Hypothalamus (tissue), 51 donors: ENCODE measurements around the gene SLC9A4.

Experiments
- DNase-seq, 51 donors: peaks; one replicate each; lab custom pipeline; 2025; lab: John Stamatoyannopoulos, UW

Gene SLC9A4

DNA sequence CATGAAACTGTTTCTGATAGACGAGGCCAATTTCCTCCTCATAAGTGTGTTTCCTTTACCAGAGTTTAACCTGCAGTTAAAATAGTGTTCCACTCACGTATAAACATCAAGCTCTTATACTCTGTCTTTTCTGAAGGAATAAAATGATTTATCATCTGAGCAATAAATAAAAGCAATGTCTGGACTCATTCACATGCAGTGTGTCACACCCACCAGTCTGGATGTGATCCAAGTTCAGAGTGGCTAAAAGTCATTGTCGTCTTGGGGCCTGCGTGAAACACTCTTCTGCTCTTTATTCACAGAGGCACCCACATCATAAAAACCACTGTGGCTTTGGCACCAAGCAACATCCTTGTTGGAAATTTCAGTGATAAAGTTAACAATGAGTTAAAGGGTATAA is 19.5 kb upstream of the SLC9A4 start:
- no peak for DNase-seq

DNA sequence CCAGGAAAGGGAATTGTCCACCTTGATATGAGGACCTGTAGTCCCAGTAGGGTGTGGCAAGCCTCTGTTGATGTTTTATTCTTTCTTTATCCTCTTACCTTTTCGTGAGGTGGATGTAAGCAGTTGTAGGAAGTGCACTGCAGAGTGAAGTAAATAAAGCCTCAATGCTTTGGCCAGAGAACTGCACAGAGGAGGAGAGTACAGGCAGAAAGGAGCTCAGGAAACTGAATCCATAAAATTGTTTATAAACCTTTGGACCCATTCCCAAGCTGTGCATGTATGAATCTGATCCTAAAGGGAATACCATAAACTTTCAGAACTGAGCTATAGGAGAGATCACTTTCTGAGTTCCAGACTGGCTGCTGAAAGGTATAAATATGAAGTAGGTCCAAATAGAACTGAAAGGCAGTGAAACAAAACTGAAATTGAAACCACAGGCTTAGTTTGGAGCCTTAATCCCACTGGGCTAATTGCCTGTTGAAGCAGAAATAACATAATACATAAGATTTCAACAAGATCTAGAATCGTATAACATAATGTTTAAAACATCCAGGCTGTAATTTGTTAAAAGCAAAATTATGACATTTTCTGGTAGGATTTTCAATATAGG is 17.9 kb upstream of the SLC9A4 start:
- no peak for DNase-seq

DNA sequence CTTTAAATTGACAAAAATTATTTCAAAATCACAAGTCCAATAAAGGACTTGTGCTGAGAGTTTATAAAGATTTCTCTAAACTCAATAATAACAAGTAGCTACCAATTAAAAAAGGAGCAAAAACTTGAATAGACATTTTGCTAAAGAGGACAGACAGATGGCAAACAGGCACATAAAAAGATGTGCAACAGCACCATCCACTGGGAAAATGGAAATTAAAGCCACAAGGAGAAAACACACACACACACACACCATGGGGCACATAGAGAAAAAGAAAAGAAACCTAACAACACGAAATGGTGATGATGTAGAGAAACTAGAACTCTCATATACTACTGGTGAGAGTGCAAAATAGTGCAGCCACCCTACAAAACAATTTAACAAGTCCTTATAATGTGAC is 12.6 kb upstream of the SLC9A4 start:
- no peak for DNase-seq

DNA sequence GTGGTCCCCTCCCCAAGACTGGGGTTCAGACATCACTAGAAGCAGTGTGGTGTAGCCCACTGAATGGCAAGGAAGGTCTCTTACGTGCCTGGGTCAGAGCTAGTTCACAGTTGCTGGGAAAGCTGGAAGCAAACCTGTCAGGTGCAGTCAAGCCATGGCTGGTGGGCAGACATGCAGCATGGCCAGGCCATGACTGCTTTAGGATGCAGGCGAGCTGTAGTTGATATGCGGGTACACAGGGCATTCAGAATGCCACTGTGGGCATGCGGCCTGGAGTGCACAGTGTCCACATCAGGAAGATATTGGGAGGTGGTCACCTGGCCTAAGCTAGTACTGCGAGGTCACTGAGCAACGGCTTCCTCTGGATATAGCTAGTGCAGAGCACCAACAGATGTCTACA is 11.8 kb upstream of the SLC9A4 start:
- no peak for DNase-seq

DNA sequence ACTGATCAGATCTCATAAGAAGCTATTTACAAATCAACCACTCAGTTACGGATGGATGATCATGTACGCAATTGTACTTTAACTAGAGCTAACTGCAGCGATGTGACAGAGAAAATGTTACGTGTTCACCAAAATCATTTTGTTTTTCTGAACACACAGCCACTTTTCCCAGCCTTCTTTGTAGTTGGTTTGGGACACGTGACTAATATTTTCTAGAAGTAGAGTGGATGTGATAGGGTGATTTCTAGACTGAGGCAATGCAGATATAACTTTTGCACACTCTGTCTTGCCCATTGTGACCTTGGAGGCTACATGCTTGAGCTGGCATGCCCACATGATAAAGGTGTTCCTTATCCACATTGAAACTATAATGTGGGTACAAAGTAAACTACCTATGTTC is 9.9 kb upstream of the SLC9A4 start:
- DNase-seq, result no peak

DNA sequence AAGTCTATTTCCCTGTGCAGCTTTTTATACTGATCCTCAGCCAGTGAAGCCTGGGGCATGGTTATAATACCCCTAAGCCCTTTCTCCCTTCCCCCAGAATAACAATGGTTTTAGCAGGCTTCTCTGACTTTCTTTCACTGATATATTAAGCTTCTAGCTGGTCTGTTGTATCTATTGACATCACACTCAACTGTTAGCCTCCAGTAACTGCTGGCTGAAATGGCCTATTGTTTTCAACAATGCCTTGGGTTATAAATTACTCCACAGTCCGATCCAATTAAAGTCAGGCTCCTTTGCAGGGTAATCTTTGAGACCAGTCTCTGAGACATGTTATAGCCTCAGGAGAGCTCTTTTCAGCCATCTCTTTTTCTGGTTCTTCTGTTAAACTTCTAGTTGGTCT is 2.9 kb upstream of the SLC9A4 start:
- no peak for DNase-seq

DNA sequence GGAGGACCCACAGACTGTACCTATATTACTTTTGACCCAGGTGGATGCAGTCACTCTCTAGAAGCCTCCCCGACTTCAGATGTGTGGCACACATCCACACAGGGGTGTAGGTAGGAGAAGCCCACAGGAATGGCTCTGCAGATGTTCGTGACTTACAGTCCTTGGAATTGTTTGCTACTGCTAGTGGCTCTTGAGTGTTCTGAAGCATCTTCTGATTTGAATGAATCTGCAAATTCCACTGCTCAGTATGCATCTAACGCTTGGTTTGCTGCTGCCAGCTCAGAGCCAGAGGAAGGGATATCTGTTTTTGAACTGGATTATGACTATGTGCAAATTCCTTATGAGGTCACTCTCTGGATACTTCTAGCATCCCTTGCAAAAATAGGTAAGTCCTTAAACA is 605 bp downstream of the SLC9A4 start:
- no peak for DNase-seq

DNA sequence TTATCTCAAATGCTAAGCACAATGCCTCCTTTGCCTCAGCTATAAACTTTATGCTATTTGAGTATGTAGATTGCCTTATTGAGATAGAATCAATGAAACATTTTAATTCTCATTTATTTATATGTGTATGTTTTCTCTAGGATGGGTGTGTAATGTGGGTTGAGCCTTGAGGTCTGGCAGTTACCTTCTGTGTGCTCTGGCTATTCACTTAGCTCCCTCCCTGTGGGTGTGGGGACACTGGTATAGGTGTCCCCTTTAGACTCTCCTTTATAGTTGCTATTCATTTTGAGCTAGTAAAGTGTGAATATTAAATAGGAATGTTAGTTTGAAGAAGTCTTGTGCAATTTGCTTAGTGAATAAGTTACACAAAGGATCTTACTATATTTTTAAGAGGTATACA is 1.8 kb downstream of the SLC9A4 start:
- DNase-seq, result no peak

DNA sequence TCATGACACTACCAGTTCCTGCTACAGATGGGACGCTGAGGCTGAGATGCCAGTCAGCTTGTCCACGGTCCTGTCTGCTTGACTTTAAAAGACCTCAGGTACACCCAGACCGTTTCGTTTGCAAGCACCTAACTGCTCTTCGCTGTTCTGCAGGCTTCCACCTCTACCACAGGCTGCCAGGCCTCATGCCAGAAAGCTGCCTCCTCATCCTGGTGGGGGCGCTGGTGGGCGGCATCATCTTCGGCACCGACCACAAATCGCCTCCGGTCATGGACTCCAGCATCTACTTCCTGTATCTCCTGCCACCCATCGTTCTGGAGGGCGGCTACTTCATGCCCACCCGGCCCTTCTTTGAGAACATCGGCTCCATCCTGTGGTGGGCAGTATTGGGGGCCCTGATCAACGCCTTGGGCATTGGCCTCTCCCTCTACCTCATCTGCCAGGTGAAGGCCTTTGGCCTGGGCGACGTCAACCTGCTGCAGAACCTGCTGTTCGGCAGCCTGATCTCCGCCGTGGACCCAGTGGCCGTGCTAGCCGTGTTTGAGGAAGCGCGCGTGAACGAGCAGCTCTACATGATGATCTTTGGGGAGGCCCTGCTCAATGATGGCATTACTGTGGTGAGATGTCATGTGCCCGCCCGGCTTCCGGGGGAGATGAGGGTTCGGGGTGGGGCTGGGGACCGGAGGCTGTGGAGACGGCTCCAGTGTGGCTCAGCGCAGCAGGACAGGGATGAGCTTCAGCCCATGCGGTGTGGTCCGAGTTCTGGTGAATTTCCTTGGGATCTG is 5.9 kb downstream of the SLC9A4 start:
- DNase-seq, result no peak

DNA sequence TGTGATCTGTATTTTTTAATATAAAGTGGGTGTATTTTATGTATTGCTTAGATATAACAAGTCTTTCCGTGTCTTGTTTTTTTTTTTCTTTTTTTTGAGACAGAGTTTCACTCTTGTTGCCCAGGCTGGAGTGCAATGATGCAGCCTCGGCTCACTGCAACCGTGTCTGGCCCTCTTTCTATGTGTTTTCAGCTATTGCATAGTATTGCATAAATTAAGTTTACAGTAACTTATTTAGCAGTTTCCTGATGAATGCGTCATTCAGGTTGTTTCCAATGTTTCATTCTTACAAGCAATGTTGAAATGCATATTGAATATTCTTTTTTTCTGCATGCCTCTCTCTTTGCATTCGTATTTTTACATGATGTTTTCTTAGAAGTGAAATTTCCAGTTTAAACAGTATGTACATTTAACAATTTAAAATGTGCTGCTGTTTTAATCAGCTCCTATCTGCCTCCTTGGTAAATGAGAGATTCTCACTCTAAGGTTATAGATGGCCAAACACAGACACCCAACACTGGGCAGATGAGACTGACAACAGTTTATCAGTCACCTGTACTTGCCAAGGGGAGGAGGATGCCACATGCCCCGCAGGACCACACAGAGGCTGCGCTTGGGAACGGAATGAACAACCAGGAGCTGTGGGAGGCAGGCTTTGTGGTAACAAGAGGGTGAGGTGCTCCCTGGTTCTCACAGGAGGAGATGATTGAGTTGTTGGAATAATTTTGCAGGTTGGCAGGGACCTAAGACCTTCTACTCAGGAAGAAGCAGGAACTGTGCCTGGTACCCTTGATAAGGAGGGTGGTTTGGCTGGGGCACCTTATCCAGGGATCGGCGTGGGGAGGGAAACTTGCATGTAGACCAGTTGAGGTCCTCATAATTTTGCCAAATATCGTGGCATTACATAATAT is 7.5 kb downstream of the SLC9A4 start:
- no peak for DNase-seq

DNA sequence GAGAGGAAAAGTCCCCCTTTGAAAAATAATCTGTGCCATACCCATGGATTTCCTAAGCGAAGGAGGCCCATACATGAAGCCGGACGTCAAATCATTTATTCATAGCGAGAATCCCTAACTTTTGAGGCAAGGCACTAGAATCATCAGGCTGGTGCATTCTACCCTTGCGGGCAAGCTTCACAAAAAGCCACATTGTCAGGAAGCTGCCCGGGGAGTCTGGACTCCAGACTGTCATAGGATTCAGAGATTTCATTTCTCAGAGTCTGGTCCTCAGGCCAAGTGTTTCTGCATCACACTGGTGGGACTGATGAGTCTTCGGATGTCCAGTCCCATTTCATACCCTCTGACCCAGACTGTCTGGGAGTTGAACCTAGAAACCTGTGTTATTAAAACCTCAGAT is 8.9 kb downstream of the SLC9A4 start:
- no peak for DNase-seq

DNA sequence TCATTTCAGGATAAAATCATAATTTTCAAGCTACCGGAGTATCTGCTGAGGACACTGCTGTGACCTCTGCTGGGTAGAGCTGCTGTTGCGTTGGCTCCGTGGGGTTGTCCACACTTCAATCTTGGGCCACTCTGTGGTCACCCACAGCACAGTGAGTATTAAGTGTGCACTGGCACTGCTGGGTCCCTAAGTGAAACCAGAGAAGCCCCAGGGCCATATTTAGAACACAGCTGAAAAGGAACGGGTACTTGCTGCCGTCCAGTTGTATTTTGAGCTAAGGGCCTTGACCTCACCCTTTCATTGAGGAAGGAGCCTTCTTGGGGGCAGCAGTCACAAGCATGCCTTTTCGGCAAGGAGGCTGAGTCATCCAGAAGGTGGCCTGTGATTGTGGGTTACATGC is 10.1 kb downstream of the SLC9A4 start:
- no peak for DNase-seq

DNA sequence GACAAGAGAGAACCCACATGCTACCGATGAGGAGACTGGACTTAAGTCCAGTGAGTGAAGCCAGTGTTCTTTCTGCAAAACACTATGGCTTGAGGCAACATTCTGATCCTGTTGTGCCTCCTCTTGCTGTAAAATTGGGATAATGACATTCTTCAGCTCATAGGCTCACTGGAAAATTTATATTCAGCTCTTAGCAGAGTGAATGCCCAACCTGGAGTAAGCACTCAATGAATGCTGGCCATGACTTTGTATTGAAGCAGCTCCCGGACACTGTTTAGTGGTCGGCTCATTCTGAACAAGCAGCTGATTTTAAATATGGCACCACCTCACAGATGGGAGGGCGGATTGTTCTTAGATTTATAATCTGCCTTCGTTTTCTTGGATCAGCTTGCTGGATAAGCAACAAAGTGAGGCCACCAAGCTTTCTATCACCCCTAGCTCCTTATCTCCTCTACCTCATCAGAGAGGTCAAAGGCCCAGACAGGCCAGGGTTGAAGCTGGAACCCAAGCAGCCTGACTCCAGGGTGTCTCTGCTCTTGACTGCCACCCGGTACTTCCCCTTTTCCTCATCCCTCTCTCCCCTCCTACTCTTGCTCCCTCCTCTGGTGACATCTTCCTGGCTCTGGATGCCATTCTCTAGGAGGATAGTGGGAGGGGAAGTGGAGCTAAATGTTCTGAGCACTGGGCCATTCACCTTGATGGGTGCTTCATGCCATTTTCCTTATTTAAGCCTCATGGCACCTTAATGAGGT is 11.5 kb downstream of the SLC9A4 start:
- DNase-seq, result no peak

DNA sequence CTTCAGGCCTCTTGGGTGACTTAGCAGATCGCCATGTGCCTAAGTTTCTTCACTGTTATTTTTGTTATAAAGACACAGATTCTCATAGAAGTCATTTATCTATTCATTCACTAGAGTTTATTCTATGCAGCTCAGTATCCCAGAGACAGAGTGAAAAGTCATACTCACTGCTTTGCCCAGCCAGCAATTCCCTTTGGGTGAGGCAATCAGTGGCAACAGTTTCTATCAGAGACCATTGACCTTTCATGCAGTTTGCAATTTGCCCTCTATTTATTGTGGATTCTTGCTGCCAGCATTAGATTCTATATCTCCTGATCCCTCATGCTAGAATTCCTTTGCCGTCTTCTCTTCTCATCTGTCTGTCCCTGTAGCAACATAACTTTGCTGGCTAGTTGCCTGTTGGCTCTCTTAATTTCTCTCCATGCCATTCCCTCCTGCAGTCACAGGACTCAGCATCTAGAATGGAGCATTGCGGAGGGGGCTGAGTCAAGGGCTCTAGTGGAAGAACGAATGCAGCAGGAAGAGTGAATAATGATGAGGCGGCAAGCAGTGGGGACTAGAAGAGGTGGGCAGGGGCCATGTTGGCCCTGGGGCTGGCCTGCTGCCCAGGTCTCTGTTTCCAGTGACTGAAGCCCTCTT is 12.2 kb downstream of the SLC9A4 start:
- DNase-seq, result no peak

DNA sequence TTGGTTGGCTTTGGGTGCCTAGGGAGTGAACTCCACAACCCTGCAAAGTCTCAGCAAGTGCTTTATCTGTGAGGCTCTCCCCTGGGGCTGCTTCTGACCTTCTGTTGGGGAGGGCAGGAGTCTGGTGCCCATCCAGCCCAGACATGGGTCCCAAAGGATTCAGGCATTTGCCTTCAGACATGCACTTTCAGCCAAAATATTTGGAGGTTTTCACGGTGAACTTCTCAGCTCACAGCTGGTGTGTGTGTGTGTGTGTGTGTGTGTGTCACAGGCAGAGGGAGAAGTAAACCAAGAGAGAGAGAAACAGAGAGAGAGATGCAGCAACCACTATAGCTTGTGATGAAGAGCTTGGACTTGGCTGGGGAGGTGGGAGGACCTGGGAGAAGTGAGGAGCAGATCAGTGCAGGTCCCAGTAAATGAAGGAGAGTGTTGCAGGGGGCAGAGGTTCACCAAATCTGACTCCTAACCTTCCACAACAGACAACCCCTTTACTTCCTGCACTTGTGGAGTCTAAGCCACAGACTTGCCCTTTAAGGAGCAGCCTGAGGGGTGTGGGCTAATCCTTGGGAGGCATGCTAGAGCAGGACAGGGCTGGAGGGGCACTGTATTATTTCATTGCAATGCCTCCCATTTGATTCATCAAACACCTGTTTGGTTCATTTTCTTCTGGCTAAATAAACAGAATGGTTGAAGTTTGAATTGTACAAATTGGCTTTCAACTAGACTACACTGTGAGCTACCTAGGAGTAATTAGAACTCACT is 14.1 kb downstream of the SLC9A4 start:
- no peak for DNase-seq

DNA sequence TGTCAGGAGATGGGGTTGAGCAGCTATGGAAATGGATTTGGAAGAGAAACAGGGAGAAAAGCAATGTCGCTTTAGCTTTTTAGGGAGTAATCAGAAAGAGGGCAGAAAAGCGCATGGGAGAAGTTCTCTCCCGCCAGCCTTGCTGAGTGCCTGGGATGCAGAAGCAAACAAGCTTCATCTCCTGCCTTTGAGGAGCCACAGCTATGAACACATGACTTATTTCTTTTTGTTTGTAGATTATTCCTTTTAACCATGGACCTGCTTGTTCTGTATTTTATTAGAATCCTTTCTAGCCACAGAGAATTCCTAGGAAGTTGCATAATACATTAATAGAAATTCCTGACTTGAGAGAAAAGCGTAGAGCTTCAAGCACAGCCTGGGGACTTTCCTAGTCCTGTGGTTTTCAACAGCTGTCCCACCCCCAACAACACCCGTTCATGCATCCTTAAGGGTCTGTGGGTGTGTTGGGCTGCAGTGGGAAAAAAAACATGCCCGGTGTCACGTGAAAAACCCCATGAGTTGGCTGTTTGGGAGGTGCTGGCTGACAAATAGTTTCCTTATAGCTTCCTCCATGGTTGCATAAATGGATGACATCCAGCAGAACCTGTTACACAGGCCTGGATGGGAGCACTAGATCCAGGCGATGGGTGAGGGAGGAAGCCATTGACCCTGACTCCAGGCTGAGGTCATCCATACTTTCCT is 14.9 kb downstream of the SLC9A4 start:
- no peak for DNase-seq

DNA sequence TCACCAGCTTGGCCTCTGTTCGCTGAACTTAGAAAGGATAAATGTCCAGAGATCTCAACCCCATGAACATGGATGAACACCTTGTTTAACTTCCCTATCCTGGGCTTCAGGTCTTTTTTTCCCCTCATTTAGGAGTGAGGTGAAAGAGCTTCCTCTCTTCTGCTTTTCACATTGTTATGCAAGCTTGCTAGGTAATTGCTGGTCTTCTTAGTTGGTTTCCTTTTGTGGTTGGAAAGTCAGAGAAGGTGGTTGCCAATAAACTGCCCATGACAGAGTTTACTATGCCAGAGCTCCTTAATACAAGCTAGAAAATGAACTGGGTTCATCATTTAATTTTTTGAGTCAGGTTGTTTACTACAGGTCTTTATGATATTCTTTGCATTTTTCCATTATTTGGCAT is 16.6 kb downstream of the SLC9A4 start:
- DNase-seq, result no peak

DNA sequence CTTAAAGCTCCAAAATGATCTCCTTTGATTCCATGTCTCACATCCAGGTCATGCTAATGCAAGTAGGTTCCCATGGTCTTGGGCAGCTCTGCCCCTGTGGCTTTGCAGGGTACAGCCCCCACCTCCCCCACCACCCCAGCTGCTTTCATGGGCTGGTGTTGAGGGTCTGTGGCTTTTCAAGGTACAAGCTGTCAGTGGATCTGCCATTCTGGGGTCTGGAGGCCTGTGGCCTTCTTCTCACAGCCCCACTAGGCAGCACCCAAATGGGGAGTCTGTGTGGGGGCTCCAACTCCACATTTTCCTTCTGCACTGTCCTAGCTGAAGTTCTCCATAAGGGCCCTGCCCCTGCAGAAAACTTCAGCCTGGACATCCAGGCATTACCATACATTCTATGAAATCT is 19.0 kb downstream of the SLC9A4 start:
- no peak for DNase-seq

DNA sequence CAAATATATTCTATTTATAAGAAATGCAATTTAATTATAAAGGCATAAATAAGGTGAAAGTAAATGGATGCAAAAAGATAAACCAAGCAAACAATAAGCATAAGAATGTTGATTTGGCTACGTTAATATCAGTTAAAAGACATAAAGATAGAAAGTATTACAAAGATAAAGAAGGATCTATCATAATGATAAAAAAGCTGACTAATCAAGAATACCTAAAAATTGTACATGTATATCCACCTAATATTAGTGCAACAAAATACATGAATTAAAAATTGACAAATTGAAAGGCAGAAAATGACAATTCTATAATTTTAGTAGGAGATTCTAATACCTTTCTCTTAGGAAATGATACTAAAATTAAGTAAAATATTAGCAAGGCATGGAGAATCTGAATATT is 21.5 kb downstream of the SLC9A4 start:
- no peak for DNase-seq
